Measurements from ENCODE around the gene POLR2A.

- TF ChIP-seq PHF8 (IDR thresholded peaks at IDR 0.05; ENCODE audit: borderline replicate concordance, low read depth) (no peak; the same call in 1 of the 2 replicates), CTCF (IDR thresholded peaks at IDR 0.05) (no peak), MAX (IDR thresholded peaks at IDR 0.05) (0 out of 2 replicates have a peak, but pooled peaks have one; percentile 1), POLR2A (IDR thresholded peaks at IDR 0.05; ENCODE audit: low read length) (no peak), ESRRA (IDR thresholded peaks at IDR 0.05; ENCODE audit: borderline replicate concordance, low read length) (no peak), ATOH8 (CRISPR knock-in tag; IDR thresholded peaks at IDR 0.05; ENCODE audit: low read depth) (no peak), NR3C1 (IDR thresholded peaks at IDR 0.05) (no peak)
Observed at GRCh38 chr17:7480089-7480384, 4.1 kb upstream of the POLR2A start.

All from A549 (cell line).